HG03354 (cell line): ENCODE results near the gene DNAJC15.
"Not testable (repeated sequence)": the region's sequence is repeated elsewhere in the genome, so short reads cannot be mapped to it uniquely, and the experiment has no call there.

ENCODE experiments used
- ATAC-seq: cut with Tn5 transposase; IDR thresholded peaks from one replicate; pipeline ENCODE4 v1.9.1; 2021; ENCODE audit warnings: mild to moderate bottlenecking; ENCODE audit not compliant: unreplicated experiment, poor library complexity, severe bottlenecking

DNAJC15 gene

DNA sequence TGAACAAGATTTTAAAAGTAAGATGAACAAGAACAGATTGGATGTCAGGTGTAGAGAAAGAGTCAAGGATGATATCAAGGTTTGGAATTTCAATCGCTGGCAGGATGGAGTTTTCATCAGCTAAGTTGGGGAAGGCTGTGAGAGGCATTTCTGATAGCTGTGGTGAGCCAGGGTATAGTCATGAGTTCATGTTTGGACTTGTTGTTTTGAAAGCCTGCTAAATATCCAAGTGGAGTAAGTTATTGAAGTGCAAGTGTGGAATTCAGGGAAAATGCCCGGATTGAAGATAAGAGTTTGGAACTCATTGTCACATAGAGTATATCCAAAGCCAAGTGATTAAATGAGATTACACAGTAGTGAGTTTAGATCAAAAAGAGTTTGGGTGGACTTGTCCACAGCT, 20.4 kb upstream of the DNAJC15 start:
- no peak for ATAC-seq

DNA sequence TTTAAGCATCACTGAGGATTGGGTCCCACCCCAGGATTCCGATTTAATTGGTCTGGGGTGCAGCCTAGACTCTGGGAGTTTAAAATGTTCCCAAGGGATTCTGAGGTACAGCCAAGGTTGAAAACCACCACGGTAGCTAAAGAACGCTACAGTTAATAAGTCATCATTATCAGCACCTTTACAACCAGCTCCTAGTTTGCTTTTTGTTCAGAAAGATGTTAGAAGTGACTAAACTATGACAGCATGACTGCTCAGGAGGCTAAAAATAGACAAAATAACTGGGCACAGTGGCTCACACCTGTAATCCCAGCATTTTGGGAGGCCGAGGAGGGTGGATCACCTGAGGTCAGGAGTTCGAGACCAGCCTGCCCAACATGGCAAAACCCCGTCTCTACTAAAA, 19.7 kb upstream of the DNAJC15 start:
- no peak for ATAC-seq

DNA sequence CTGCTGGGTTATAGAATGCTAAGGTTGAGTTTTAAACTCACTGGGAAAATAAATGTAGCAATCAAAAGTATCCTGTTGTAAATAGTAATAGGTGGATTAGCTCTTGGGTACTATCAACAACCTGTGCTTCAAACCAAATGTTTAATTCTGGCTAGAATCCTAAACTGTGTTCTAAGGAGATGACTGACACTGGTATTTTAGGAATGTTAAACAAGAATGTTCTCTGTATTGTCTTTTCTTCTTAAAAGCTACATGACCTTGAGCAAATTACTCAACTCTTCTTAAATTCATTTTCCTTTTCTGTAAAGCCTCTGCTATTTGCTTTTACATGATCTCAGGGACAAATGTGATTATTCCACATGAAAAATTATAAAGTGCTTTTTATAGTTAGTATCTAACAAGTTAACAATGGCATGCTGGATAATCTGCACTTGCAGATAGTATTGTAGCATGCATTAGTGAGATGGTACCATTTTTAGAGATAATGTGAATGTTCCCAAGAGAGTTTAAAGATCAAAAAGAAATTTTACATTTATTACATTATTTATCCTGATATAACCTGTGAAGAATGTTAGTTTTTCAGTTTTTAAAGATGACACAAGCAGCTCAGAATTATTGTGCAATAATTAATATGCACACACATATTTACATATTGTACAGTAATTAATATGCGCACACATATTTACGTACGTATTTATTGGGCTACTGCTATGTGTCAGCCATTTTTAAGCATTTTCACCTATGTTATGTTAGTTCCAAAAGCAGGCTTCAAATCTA, 17.7 kb upstream of the DNAJC15 start:
- no peak for ATAC-seq

DNA sequence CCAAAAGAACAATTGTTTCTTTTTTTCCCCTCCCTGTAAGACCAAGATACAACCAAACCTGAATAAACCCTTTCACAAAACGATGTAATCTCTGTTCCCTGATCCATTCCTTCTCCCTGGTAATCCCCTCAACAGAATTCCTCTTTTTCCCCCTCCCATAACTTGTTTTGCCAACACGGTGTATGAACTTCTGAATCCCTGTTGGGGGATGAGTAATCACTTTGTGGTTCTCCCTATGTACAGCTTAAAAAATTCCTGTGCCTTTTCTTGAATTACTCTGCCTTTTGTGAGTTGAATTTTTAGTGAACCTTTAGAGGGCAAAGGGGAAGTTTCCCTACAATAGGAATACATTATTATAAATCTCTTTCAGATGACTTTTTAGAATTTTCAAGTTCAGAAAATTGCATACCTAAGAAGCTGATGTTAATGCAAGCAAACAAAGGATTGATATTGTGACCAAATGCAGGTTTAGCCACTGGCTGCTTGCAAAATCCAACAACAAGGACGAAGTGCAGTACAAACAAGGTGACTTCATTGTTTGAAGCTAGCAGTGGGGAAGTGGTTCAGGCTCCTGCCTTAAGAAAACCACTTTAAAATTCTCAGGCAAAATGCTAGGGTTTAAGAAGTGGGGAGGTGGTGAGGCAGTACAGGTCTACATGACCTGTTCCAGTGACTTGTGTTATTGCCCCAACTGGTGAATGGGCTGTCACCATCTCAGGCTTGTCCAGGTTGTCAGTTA, 16.3 kb upstream of the DNAJC15 start:
- no peak for ATAC-seq

DNA sequence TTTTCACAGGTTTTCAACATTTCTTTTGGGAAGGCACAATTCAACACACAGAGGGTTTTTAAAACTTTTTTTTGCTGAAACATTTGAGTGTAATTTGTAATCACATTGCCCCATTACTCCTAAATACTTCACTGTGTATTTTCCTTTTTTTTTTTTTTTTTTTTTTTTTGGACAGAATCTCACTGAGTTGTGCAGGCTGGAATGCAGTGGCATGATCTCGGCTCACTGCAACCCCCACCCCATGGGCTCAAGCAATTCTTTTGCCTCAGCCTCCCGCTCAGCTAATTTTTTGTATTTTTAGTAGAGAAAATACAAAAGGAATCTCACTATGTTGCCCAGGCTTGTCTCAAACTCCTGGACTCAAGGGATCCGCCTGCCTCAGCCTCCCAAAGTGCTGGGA, 14.8 kb upstream of the DNAJC15 start:
- ATAC-seq: no peak

DNA sequence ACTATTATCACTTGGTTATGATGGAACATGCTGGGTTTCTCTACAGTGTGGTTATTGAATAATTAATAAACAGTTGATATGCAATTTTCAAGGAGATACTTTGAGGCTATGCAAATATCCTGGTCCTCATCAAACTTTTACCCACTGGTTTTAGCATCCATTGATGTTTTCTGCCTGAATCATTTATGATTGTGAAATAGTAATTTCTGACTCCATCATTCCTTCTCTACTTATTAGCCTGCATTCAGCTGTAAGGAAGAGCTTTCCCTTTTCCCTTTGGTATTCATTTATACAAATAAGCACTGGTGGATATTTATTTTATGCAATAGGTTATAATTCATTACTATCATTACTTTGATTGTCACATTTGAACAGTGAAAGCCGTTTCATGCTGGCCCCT, 13.9 kb upstream of the DNAJC15 start:
- no peak for ATAC-seq

DNA sequence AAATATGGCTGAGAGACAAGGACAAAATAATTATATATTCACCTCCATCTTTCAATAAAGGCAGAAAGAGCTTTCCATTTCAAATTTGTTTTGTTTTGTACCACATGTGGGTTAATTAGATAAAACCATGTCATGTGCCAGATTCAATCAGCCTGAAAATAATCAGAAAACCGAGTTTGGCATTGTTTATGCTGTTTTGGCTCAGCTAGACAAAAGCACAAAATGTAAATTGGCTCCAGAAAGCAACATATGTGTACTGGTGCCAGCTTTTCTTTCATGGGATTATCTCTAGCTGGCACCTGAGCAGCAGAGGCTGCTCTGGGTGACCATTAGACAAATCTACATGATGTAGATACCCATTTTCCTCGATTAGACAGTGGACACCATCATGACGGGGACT, 9.2 kb upstream of the DNAJC15 start:
- ATAC-seq: no peak

DNA sequence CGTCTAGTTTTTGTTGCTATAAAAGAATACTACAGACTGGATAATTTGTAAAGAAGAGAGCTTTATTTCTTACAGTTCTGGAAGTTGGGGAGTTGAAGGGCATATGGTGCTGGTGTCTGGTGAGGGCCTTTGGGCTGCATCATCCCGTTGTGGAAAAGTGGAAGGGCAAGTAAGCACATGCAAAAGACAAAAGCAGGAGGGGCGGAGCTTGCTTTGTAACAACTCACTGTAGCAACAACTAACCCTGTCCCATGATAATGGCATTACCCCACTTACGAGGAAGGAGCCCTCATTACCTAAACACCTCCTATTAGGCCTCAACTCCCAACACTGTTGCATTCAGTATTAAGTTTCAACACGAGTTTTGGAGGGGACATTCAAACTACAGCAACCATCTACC, 7.2 kb upstream of the DNAJC15 start:
- no peak for ATAC-seq

DNA sequence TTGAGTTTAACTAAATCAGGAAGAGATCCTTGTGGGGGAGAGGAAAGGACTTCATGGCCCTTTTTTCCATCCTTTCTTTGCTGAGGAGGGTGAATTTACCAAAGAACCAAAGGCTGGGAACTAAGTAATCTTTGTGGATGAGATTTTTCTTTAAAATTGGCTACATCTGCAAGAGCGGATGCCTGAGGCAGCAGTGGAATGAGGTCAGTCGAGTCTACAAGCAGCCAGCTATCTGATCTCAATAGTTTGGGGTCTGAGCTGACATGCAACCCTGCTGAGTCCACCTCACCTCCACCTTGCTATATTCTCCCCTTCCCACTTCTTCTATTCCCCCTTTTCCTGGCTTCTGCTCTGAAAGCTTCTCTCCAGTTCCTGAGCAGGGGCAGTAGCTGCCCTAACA, 3.6 kb upstream of the DNAJC15 start:
- ATAC-seq: no peak

DNA sequence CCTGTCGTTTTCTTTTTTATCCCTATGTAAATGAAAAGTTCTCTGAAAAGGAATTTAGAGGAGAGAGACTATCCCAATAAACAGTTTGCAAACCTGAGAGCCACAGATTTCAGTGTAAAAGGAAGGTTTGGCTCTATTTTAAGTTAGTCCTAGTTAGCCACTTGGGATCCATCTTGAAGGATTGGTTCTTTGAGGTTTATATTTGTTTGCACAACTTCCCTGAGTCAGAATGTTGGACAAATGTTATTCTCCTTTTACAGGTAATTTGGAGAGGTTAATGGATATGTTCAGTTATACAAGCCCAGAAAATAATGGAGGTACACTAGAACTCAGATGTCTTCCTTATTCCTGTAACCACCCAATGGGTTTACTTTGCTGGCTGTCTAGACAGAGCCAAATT, 2.6 kb upstream of the DNAJC15 start:
- no peak for ATAC-seq

DNA sequence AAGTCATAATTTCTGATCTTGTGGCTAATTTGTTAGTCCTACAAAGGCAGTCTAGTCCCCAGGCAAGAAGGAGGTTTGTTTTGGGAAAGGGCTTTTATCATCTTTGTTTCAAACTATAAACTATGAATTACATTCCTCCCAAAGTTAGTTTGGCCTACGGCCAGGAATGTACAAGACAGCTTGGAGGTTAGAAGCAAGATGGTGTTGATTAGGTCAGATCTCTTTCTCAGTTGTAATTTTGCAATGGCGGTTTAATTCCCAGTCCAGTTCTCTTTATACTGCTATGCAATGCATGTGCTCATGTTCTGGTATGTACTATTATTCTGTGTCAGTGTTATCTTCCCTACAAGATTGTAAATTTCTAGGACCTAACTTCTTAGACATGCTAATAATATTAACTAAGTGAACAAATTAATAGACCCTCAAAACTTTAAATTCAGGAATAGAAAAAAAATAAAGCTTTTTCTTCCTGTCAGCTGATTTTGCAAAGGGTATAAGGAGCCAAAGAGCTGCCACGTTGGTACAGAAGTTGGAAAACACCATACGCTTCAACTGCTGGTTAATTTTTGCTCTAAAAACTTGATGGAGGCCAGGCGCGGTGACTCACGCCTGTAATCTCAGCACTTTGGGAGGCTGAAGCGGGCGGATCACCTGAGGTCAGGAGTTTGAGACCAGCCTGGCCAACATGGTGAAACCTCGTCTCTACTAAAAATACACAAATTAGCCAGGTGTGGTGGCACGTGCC, 1.3 kb upstream of the DNAJC15 start:
- ATAC-seq: no peak

DNA sequence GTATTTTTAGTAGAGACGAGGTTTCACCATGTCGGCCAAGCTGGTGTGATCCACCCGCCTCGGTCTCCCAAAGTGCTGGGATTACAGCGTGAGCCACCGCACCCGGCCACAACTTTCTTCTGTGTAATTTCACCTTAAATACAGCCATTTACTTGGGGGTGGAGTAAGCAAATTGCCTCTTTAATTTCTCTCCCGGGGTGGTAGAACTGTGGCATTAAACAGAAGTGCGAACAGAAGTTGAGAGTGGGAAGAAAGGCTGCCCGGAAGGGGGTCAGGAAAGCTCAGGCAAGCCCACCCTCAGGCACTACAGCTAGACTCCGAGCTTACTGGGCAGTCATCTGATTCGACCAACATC, 475 bp upstream of the DNAJC15 start:
- ATAC-seq: no peak

DNA sequence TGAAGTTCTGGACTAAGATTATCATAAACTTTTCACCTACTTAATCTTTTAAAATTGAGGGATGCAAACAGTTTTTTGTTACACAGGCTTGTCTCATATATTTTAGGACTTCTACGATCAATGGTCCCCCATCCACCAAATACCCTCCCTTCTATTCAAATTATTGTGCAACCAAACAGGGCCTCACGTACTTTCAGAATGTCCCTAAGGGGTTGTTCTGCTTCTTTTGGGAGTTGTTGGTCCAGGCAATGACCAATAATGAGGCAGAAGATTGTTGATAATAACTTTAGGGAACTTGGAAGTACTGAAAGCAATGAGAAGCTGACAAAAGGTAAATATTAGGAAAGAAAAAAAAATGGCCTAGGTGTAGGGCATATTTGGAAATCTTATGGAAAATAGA, 2.9 kb downstream of the DNAJC15 start:
- ATAC-seq: no peak

DNA sequence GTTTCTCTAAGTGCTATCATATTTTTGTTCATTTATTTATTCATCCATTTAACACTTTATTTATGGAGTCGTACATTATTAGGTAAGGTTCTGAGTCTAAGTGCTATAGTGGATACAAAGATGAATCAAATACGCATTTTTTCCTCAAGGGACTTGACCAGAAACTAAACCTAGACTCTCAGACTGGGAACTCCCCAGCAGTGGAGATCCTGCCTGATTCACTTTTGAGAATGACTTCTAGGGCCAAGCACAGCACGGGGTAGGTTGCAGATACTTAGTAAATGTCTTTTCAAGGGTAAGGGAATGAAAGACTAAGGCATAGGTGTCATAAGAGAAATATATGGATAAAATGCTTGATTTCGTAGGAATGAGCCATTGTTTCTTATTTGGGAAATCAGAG, 7.2 kb downstream of the DNAJC15 start:
- ATAC-seq: peak; percentile 56

DNA sequence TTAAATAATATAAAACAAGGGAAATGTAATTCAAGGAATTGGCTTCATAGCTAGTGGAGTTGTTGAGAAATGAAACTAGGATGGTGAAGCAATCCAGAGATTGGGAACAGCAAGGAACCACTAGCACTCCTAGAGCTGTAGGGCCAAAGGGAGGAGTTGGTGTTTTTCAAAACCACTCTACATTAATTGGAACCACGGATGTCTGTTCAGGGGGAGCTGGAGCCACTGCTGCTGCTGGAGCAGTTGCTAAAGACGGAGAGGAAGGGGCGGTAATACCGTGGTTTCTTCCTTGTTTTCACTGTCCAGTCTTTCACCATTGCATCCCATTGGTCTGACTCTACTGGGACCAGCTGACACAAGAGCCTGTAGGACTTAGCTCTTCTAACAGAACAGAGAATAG, 8.5 kb downstream of the DNAJC15 start:
- no peak for ATAC-seq

DNA sequence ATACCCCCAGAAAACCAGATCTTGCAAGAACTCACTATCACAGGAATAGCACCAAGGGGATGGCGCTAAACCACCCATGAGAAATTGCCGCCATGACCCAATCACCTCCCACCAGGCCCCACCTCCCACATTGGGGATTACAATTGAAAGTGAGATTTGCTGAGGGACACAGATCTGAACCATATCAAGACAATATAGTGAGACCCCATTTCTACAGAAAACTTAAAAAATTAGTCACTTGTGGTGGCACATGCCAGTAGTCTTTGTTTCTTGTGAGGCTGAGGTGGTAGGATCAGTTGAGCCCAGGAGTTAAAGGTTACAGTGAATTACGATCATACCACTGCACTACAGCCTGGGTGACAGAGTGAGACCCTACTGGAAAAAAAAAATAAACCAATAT, 9.7 kb downstream of the DNAJC15 start:
- no peak for ATAC-seq

DNA sequence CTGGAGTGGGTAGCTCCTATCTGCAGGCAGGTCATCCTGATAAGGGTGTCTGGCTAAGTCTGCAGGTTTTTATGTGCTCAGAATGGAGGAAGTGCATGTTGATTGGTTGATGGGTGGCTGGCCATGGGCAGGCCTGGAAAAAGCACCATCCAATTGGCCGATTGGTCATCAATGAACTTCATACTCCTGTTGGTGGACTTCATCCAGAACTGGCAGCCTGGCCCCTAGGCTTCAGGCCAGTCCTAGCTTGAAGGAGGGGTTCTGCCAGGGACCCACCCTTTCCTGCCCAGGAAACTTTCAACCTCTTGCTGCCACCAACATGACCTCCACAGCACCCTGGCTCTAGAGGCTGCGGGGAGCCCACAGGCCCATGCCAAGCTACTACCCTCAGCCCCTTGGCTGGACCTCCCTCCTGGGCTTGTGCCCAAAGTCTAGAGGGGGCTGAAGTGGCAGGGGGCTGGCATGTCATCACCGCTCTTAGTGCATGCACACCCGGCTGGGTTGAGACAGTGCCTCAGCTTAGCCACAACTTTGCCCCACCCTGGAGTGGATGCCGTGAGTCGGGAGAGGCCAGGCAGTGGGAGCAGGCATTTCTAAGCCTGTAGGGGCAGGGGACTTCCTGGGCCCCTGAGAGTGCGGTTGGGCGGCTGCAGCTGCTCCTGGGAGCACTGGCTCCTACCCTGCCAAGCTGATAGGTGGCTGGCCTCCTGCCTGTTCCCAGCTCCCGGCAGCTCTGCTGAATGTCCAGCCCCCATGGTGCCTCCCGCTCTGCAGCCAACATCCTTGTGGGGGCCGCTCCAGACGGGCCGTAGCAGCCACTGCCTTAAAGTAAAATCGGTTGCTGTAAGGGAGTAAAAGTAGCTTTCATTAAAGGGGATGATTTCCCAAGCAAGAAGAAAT, 13.2 kb downstream of the DNAJC15 start:
- no peak for ATAC-seq

DNA sequence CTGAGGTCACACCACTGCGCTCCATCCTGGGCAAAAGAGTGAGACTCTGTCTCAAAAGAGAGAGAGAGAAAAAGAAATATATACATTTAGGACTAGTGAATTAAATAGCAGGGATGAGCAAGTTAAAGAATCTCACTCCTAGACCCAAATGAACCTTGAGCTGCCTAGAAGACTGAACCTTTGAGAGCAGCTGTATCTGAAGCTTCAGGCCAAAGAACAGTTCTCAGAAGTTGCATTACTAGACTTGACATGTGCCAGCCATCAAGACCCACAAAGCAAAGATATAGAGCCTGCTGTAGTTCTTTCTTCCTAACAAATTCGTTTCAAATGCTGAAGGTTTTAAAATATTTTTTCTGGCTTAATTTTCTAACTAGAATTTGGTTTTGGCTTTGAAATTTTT, 16.6 kb downstream of the DNAJC15 start:
- no peak for ATAC-seq

DNA sequence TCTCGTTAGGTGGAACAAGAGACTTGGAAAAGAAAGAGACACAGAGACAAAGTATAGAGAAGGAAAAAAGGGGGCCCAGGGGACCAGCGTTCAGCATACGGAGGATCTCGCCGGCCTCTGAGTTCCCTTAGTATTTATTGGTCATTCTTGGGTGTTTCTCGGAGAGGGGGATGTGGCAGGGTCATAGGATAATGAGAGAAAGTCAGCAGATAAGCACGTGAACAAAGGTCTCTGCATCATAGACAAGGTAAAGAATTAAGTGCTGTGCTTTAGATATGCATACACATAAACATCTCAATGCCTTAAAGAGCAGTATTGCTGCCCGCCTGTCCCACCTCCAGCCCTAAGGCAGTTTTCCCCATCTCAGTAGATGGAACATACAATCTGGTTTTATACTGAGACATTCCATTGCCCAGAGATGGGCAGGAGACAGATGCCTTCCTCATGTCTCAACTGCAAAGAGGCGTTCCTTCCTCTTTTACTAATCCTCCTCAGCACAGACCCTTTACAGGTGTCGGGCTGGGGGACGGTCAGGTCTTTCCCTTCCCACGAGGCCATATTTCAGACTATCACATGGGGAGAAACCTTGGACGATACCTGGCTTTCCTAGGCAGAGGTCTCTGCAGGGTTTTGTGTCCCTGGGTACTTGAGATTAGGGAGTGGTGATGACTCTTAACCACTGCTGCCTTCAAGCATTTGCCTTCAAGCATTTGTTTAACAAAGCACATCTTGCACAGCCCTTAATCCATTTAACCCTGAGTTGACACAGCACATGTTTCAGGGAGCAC, 17.4 kb downstream of the DNAJC15 start:
- not testable (repeated sequence) for ATAC-seq
